ENCODE data around the gene GPRASP1.
"Not testable (repeated sequence)": the region's sequence is repeated elsewhere in the genome, so short reads cannot be mapped to it uniquely, and the experiment has no call there.

The GPRASP1 gene

GRCh38 chrX:102651242-102652011 is at the start of gene GPRASP1:
GPRASP1 (plus strand) TSS chrX:102651483; CDS start chrX:102653914, 2,431 bp downstream.
- peak; percentile 55 for DNase-seq

GRCh38 chrX:102604327-102604726 is 47.0 kb upstream of the GPRASP1 start:
- no peak for DNase-seq

- DNase-seq = no peak
These were observed 45.2 kb upstream of the GPRASP1 start for GRCh38 chrX:102606115-102606514.

GRCh38 chrX:102610905-102611304 is 40.4 kb upstream of the GPRASP1 start:
- no peak for DNase-seq

GRCh38 chrX:102624105-102624504 is 27.2 kb upstream of the GPRASP1 start:
- DNase-seq = no peak

GRCh38 chrX:102627640-102628039 is 23.6 kb upstream of the GPRASP1 start:
- no peak for DNase-seq

- DNase-seq = no peak
These were observed 13.7 kb upstream of the GPRASP1 start for GRCh38 chrX:102637561-102637960.

- no peak for DNase-seq
These were observed 411 bp upstream of the GPRASP1 start for GRCh38 chrX:102650903-102651241.

GRCh38 chrX:102652031-102652688 is 877 bp downstream of the GPRASP1 start:
- DNase-seq = peak; percentile 44

GRCh38 chrX:102654696-102655095 is 3.4 kb downstream of the GPRASP1 start:
- DNase-seq = no peak

- DNase-seq = no peak
These were observed 7.3 kb downstream of the GPRASP1 start for GRCh38 chrX:102658556-102658955.

GRCh38 chrX:102659790-102660757 is 8.8 kb downstream of the GPRASP1 start:
- DNase-seq = peak; percentile 78

GRCh38 chrX:102663820-102664219 is 12.5 kb downstream of the GPRASP1 start:
- not testable (repeated sequence) for DNase-seq

GRCh38 chrX:102667034-102667433 is 15.8 kb downstream of the GPRASP1 start:
- DNase-seq = not testable (repeated sequence)

- DNase-seq = no peak
These were observed 18.2 kb downstream of the GPRASP1 start for GRCh38 chrX:102669526-102669925.

- no peak for DNase-seq
These were observed 21.6 kb downstream of the GPRASP1 start for GRCh38 chrX:102672856-102673255.

- DNase-seq = not testable (repeated sequence)
These were observed 26.2 kb downstream of the GPRASP1 start for GRCh38 chrX:102677479-102677878.

GRCh38 chrX:102684772-102685520 is 33.7 kb downstream of the GPRASP1 start:
- no peak for DNase-seq

GRCh38 chrX:102694749-102695148 is 43.5 kb downstream of the GPRASP1 start:
- DNase-seq = no peak

GRCh38 chrX:102696306-102696705 is 45.0 kb downstream of the GPRASP1 start:
- no peak for DNase-seq

GRCh38 chrX:102697494-102697893 is 46.2 kb downstream of the GPRASP1 start:
- no peak for DNase-seq

All from activated gamma-delta T cell treated with Interleukin-2 at 50 U/mL for 16 hours (primary cell).